ENCODE data around the gene TMEM220. TPM values are rescaled to one million over a fixed set of nuclear protein-coding genes. Genes with fewer than 3 reads are reported as not detected.

The TMEM220 gene
- total RNA-seq, 2 experiments from 2014 or later: 2.9 to 3.2 TPM

- Mint-ChIP-seq H3K27me3 (no peaks in the 10 kb centered on the region), H3K4me3 (no peak overlapping the region), H3K36me3 (ENCODE audit: low read depth) (no peaks in the 10 kb centered on the region), H3K9me3 (peaks cover 7% of the 10 kb centered on the region), H3K4me1 (ENCODE audit: low read depth) (no peaks in the 10 kb centered on the region), H3K27ac (no peak overlapping the region)
- intact Hi-C loops (cut with DNase I, micrococcal nuclease): no loop called here
- Histone ChIP-seq H3K36me3 (ENCODE audit: insufficient read depth, low read length) (no peaks in the 10 kb centered on the region), H3K4me3 (ENCODE audit: low read length) (no peak overlapping the region), H3K27me3 (ENCODE audit: control insufficient read depth in 1 of 2, insufficient read depth in 2 of 2, low read length in 2 of 2) (no peaks in the 10 kb centered on the region), H3K9me3 (ENCODE audit: control insufficient read depth in 1 of 2, insufficient read depth in 1 of 2, low read length in 2 of 2) (peaks cover 5 to 13% of the 10 kb centered on the region in 2 experiments), H3K4me1 (ENCODE audit: insufficient read depth, low read length) (no peaks in the 10 kb centered on the region), H3K27ac (ENCODE audit: low read depth in 1 of 2, low read length in 2 of 2) (no peak overlapping the region)
- TF ChIP-seq CTCF (IDR thresholded peaks at IDR 0.05): no peak
- DNase-seq (no peak), ATAC-seq (ENCODE audit: poor library complexity) (no peak)
- ChIA-PET CTCF (no interaction called here), POLR2A (no interaction called here)
These were observed 41.3 kb upstream of the TMEM220 start for GRCh38 chr17:10771148-10771547.

- Histone ChIP-seq H3K4me3 (ENCODE audit: low read length) (no peak overlapping the region), H3K4me1 (ENCODE audit: insufficient read depth, low read length) (no peaks in the 10 kb centered on the region), H3K36me3 (ENCODE audit: insufficient read depth, low read length) (no peaks in the 10 kb centered on the region), H3K27me3 (ENCODE audit: control insufficient read depth in 1 of 2, insufficient read depth in 2 of 2, low read length in 2 of 2) (no peaks in the 10 kb centered on the region), H3K27ac (ENCODE audit: low read depth in 1 of 2, low read length in 2 of 2) (no peak overlapping the region), H3K9me3 (ENCODE audit: control insufficient read depth in 1 of 2, insufficient read depth in 1 of 2, low read length in 2 of 2) (peaks cover 5 to 13% of the 10 kb centered on the region in 2 experiments)
- intact Hi-C loops (cut with DNase I, micrococcal nuclease): no loop called here
- Mint-ChIP-seq H3K4me1 (ENCODE audit: low read depth) (no peaks in the 10 kb centered on the region), H3K9me3 (peaks cover 5% of the 10 kb centered on the region), H3K4me3 (no peak overlapping the region), H3K27ac (no peak overlapping the region), H3K36me3 (ENCODE audit: low read depth) (no peaks in the 10 kb centered on the region), H3K27me3 (no peaks in the 10 kb centered on the region)
- ATAC-seq (ENCODE audit: poor library complexity) (no peak), DNase-seq (no peak)
- ChIA-PET POLR2A (no interaction called here), CTCF (no interaction called here)
- TF ChIP-seq CTCF (IDR thresholded peaks at IDR 0.05): no peak
These were observed 40.0 kb upstream of the TMEM220 start for GRCh38 chr17:10769840-10770239.

GRCh38 chr17:10768750-10769251 lies 39.0 kb upstream of the TMEM220 start:
- Histone ChIP-seq H3K27ac (ENCODE audit: low read depth in 1 of 2, low read length in 2 of 2) (no peak overlapping the region), H3K36me3 (ENCODE audit: insufficient read depth, low read length) (no peaks in the 10 kb centered on the region), H3K4me3 (ENCODE audit: low read length) (no peak overlapping the region), H3K27me3 (ENCODE audit: control insufficient read depth in 1 of 2, insufficient read depth in 2 of 2, low read length in 2 of 2) (no peaks in the 10 kb centered on the region), H3K4me1 (ENCODE audit: insufficient read depth, low read length) (no peaks in the 10 kb centered on the region), H3K9me3 (ENCODE audit: control insufficient read depth in 1 of 2, insufficient read depth in 1 of 2, low read length in 2 of 2) (peaks cover 5 to 13% of the 10 kb centered on the region in 2 experiments)
- TF ChIP-seq CTCF (IDR thresholded peaks at IDR 0.05): no peak
- Mint-ChIP-seq H3K27ac (no peak overlapping the region), H3K4me1 (ENCODE audit: low read depth) (no peaks in the 10 kb centered on the region), H3K4me3 (no peak overlapping the region), H3K27me3 (no peaks in the 10 kb centered on the region), H3K36me3 (ENCODE audit: low read depth) (no peaks in the 10 kb centered on the region), H3K9me3 (peaks cover 5% of the 10 kb centered on the region)
- ATAC-seq (ENCODE audit: poor library complexity) (no peak), DNase-seq (no peak)
- intact Hi-C loops (cut with DNase I, micrococcal nuclease): no loop called here
- ChIA-PET POLR2A (no interaction called here), CTCF (no interaction called here)

All from CD4-positive, alpha-beta T cell (primary cell).